ENCODE measurements around the gene ZC3H6.

ZC3H6 gene

GRCh38 chr2:112244854-112245253, 30.5 kb upstream of the ZC3H6 start:
- no peak overlapping the region for H3K27ac ChIP-seq (replicated peaks)
- no peak overlapping the region for H3K4me3 ChIP-seq (replicated peaks; ENCODE audit: insufficient read depth, low read length)
- H3K27me3 ChIP-seq (ENCODE audit: insufficient read depth, poor library complexity, severe bottlenecking) = no peaks in the 10 kb centered on the region
- TF ChIP-seq GABPA (IDR thresholded peaks at IDR 0.05; ENCODE audit: low read depth) = no peak
- no peak for TF ChIP-seq CTCF (IDR thresholded peaks at IDR 0.05; ENCODE audit: insufficient read depth, low read length)
- TF ChIP-seq SPI1 (IDR thresholded peaks at IDR 0.05; ENCODE audit: borderline replicate concordance, low read depth) = no peak
- no peak for TF ChIP-seq POLR2AphosphoS5 (IDR thresholded peaks at IDR 0.05; ENCODE audit: low read depth)
- no peak for TF ChIP-seq REST (IDR thresholded peaks at IDR 0.05; ENCODE audit: insufficient replicate concordance, low read depth)
- DNase-seq (ENCODE audit: low read depth in 1 of 2, low spot score in 1 of 2) = no peak

GRCh38 chr2:112251271-112251670, 24.1 kb upstream of the ZC3H6 start:
- H3K27me3 ChIP-seq (ENCODE audit: insufficient read depth, poor library complexity, severe bottlenecking) = no peaks in the 10 kb centered on the region
- H3K4me3 ChIP-seq (replicated peaks; ENCODE audit: insufficient read depth, low read length) = no peak overlapping the region
- DNase-seq (ENCODE audit: low read depth in 1 of 2, low spot score in 1 of 2) = no peak
- H3K27ac ChIP-seq (replicated peaks) = no peak overlapping the region
- TF ChIP-seq REST (IDR thresholded peaks at IDR 0.05; ENCODE audit: insufficient replicate concordance, low read depth) (no peak), POLR2AphosphoS5 (IDR thresholded peaks at IDR 0.05; ENCODE audit: low read depth) (no peak), GABPA (IDR thresholded peaks at IDR 0.05; ENCODE audit: low read depth) (no peak), CTCF (IDR thresholded peaks at IDR 0.05; ENCODE audit: insufficient read depth, low read length) (no peak), SPI1 (IDR thresholded peaks at IDR 0.05; ENCODE audit: borderline replicate concordance, low read depth) (no peak)

- TF ChIP-seq POLR2AphosphoS5 (IDR thresholded peaks at IDR 0.05; ENCODE audit: low read depth) (no peak), SPI1 (IDR thresholded peaks at IDR 0.05; ENCODE audit: borderline replicate concordance, low read depth) (no peak), GABPA (IDR thresholded peaks at IDR 0.05; ENCODE audit: low read depth) (no peak), CTCF (IDR thresholded peaks at IDR 0.05; ENCODE audit: insufficient read depth, low read length) (no peak), REST (IDR thresholded peaks at IDR 0.05; ENCODE audit: insufficient replicate concordance, low read depth) (no peak)
- no peak for DNase-seq (ENCODE audit: low read depth in 1 of 2, low spot score in 1 of 2)
- H3K27ac ChIP-seq (replicated peaks) = no peak overlapping the region
- no peaks in the 10 kb centered on the region for H3K27me3 ChIP-seq (ENCODE audit: insufficient read depth, poor library complexity, severe bottlenecking)
- H3K4me3 ChIP-seq (replicated peaks; ENCODE audit: insufficient read depth, low read length) = no peak overlapping the region
Observed at GRCh38 chr2:112253261-112253815, 22.1 kb upstream of the ZC3H6 start.
